HG03159 (cell line): Measurements from ENCODE around the gene DHH.

Experiments used
- ATAC-seq: cut with Tn5 transposase; IDR thresholded peaks from one replicate; pipeline ENCODE4 v1.9.1; 2021; ENCODE audit warnings: mild to moderate bottlenecking, moderate library complexity; ENCODE audit not compliant: unreplicated experiment

The DHH gene

DNA sequence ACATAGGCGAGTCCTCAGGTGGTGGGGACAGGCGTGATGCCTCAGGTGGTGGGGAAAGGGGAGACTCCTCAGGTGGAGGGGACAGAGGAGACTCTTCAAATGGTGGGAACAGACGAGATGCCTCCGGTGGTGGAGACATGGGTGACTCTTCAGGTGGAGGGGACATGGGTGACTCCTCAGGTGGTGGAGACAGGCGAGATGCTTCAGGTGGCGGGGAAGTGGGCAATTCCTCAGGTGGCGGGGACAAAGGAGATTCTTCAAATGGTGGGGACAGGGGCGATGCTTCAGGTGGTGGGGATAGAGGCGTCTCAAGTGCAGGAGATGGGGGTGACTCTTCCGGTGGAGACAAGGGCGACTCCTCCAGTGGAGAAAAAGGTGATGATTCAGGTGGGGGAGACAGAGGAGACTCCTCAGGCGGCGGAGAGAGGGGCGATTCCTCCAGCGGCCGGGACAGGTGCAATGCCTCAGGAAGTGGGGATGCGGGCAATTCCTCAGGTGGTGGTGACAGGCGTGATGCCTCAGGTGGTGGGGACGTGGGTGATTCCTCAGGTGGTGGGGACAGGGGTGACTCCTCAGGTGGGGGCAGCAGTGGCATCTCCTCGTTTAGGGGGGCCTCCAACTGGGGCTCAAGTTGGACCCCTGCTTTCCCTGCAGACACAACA is 42.7 kb downstream of the DHH start:
- ATAC-seq = no peak

DNA sequence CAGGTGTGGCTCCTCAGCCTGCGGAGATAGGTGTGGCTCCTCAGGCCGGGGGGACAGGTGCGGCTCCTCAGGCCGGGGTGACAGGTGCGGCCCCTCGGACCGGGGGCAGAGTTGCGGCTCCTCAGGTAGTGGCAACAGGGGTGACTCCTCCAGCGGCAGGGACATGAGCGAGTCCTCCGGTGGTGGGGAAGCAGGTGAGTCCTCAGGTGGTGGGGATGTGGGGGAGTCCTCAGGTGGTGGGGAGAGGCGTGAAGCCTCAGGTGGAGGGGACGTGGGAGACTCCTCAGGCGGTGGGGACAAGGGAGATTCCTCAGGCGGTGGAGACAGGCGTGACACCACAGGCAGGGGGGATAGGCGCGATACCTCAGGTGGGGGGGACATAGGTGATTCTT is 43.2 kb downstream of the DHH start:
- ATAC-seq = no peak

DNA sequence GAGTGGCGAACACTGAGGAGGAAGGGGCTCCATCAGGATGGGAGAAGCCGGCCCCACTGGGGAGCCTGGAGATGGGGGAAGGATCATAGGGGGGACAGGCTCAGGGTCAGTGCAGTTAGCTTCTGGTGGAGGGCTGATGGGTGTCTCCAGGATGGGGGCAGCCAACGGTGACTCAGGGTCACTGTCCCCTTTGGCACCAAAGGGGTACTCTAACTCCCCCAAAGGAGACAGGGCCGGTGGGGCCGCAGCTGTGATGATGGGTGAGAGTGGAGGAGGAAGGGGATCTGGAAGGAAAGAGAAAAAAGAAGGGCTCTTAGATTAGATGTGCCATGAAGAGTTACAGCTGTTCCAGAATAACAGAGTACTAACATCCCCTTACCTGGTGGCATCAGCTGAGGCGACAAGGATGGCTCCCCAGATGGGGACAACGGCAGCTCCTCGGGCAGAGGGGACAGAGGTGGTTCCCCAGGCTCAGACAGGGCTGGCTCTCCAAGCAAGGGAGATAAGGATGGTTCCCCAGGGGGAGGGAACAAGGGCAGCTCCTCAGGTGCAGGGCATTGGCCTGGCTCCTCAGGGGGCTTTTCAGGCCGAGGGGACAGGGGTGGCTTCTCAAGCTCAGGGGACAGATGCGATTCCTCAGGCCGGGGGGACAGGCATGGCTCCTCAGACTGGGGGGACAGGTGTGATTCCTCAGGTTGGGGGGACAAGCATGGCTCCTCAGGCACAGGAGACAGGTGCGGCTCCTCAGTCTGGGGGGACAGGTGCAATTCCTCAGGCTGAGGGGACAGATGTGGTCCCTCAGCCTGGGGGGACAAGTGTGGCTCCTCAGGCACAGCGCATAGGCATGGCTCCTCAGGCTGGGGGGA is 43.9 kb downstream of the DHH start:
- ATAC-seq = no peak

DNA sequence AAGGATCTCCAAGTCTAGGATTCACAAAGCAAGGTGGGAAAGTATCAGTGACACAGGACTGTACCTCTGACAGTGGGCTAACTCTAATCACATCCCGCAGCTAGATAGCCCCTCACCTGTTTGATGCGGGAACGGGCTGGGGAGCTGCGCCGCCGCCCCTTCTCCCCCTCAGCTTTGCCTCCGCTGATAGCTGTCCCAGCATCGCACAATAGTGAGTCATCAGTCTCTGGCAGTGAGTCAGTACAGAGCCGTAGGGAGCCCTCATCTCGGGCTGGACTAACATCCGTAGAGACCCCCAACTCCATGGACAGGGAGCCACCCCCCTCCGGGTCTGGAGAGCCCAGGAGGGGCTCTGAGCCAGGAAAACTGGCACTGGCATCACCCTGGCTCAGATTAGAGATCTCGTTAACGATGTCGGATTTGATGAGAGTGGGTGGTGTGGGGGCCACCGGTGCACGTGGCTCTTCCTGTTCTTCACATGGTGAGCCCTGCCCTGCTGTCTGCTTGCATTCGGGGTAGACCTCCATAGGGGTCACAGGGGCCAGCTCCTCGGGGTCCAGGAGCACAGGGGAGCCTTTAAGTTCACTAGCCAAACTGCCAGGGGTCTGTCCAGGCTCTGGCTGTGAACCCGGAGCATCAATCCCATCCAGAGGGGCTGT is 44.9 kb downstream of the DHH start:
- no peak for ATAC-seq

DNA sequence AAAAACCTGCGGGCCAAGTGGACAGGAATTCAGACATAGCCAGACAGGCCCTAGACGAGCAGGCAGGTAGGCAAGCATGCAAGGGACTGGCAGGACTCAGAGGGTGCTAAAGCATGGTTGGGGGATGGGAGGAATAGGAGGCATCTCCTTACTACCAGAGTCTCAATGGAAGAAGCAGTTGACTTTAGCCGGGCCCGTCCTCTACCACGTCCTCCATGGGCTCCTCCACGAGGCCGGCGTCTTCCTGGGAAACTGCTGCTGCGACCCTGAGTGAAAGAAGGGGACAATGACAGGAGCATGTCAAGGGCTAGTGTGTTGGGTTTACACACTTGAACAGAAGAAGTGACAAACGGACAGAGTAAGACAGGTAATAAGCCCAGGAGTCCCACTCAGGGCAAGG is 45.6 kb downstream of the DHH start:
- no peak for ATAC-seq

DNA sequence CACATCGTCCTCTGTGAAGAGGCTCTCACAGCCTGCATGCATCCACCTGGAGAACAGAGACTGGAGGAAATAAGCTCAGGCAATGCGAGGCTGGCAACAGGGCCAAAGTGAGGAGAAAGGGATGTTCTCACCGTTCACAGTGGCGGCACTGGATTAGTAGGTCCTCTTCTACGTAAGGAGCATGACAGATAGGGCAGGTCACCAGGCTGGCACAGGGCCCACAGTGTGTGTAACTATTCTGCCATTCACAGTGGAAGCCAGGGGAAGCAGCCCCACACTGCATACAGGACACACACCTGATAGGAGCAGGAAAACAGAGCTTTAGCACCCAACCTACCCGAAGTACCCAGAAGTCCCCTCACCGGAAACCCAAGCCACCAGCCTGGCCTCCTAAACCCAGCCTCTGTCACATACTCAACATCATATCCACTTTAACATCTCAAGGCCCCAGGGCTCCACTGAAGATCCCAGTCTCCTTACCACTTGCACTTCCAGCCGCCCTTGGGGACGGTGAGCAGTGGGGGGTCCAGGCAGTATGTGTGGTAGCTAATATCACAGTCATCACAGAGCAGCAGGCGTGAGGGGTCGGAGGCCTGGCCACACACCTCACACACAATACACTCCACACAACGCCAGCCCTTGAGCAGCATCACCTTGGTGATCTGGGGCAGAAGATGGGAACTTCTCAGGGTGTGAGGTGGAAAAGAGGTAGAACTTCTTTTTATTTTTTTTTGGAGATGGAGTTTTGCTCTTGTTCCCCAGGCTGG is 48.3 kb downstream of the DHH start:
- no peak for ATAC-seq

DNA sequence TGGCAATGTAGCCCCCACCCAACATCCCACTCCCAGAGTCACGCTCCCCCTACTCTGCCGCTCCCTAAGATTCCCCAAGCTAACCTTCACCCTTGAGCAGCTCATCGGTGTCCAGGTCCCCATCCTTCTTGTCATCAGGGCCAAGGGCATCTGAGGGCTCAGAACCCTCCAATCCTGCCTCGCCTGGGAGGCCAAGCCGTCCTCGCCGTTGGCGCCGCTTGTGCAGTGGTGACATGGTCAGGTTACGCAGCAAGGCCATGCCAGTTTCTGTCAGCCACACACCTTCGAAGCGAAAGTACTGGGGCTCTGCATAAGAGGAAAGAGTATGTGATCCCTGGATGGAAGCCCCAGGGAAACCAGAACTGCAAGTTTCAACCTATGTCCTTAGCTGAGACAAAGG is 49.9 kb downstream of the DHH start:
- no peak for ATAC-seq

DNA sequence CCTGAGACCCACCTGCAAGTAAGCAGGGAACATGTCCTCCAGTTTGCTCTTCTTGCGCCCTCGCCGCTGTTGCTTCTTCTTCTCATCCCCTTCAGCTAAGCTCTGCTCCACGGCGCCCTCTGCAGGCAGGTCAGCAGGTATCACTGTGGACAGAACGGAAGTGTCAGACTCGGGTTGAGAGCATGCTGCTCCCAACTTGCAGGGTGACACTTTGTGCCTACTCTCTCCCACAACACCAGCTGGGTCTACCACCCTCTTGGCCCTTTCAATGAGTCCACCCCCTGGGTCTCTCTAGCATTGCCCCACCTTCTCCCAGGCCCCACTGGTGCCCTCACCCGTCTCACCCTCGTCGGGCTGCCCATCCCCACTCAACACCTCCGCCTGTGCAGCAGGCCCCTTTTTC is 50.7 kb downstream of the DHH start:
- ATAC-seq = no peak

DNA sequence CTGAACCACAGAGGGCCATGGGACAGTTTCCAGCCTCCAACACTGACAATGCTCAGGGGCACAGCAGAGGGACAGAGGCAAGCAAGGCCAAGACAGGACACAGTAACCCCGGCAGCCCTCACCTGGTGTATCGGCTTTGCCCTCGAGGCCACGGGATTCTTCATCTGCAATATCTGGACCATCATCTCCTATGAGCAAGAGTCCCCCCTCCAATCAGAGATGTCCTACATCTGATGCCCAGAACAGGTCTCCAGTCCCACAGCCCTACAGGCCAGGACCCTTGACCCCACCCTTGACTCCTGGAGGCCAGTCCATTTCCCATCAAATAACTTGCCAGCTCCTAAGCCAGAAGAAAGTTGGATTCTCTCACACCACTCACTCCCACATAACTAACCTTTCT is 51.4 kb downstream of the DHH start:
- no peak for ATAC-seq

DNA sequence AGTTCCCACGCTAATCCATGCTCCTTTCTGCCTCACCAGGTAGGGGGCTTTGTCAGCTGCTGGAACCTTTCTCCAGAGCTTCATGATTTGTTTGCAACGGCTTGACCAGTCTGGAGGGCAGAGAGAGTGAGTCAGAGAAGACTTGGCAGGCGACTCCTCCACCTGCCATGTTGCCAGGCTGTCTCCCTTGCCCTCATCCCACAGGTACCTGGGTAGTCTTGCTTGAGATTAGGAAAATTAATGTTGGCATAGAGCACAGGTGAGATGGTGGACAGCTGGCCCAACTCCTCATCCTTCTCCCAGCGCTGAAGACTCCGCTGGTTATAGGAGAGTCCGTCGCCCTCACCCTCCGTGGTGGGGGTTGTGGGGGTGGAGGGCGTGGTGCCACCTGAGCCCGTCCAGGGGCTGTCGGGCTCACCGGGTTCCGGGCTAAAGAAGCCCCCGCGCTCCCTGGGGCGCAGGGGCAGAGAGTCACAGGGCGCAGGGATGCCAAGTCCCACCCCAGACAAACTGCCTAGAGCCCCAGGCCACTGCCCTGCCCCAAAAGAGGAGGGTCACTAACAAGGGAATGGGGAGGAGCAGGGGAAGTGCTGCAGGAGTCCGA is 52.6 kb downstream of the DHH start:
- ATAC-seq = no peak

DNA sequence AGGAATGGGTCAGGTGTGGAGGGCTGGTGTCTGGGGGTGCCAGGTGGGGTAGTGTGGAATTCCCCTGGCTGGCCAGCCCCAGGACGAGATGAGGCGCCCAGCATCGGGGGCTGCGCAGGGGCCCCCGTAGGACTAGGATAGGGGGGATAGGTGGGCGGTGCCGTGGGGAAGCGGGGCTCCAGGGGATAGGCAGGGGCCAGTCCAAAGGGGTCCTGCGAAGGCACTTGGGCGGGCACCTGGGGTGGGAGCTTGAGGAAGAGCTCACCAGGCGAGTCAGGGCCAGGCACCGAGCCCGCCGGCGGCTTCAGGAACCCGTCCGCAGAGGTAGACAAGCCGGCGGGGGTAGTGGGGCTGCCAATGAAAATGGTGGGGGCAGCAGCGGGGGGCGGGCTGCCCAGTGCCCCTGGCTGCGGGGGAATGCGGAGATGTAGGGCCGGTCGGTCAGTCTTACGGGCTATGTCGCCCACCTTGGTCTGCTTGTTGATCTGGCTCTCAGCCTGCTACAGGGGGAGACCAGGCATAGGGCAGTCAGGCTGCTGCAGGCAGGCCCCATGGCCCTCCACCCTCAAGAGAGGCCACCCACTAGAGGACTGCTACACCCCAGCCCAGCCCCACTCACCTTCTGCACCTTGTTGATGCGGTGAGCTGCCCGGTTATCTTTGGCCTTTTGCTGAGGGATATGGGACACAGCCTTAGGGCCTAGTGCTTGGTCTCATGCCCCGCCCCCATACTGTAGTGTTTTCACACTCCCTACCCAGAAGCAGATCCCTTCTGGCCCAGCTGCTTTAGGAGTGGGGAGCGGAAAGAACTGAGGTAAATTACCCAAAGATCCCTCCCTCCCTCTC is 53.3 kb downstream of the DHH start:
- no peak for ATAC-seq

DNA sequence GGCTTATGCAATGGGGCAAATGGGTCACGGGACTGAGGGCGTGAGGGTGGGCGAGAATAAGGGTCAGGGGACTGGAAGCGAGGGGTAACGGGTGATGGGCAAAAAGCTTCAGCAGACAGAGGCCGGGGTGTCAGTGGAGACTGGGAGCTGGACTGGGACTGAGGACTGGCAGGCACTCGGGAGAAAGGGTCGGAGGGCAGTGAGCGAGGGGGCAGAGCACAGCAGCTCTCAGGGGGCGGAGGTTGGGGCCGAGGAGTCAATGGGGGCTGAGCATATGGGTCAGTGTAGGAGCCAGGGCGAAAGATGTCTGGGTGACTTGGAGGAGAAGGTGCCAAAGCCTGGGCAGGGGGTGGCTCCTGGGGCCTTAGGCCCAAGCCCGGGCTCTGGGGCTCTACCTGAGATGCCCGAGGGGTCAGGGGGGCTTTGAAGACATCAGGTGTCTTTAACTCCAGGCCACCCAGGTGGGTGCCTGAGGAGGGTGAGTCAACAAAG is 54.2 kb downstream of the DHH start:
- ATAC-seq = no peak

DNA sequence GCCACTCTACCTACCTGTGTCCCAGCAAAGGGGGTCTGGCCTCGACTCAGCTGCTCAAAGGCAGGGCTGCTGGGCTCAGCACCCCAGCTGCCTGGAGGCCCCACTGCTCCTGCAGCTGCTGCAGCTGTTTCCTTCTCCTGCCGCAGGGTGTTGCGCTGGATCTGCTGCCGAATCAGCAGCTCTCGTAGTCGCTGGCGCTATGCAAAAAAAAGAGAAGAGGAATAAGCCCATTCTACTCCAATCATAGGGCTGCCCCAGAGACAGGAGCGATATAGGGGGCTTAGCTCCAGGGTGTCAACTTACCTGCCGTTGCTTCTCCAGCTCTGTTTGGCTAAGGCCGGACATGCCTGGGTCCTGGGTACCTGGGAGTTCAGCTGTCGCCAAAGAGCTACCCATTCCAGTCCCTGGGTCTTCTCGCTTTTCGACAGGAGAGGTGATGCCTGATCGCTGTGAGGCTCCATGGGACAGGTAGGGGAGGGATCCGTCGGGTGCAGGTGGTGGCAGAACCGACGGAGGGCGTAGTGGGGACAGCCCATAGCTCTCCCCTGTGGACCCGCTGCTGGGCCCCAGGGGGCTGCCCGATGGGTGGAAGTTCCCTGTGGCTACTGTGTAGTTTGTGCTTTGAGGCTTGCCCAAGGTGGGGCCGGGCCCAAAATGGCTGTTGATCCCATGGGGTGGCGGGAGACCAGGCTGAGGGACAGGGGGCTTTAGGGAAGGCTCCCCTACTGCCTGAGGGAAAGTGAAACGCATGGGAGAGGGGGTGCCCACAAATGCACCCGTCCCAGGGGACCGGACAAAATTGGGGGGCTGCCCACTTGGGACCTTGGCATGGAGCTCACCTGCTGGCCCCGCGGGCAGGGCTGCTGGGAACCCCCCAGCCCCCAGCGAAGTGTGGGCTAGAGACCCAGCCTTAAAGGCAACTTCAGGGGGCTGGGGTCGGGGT is 54.9 kb downstream of the DHH start:
- ATAC-seq = no peak

DNA sequence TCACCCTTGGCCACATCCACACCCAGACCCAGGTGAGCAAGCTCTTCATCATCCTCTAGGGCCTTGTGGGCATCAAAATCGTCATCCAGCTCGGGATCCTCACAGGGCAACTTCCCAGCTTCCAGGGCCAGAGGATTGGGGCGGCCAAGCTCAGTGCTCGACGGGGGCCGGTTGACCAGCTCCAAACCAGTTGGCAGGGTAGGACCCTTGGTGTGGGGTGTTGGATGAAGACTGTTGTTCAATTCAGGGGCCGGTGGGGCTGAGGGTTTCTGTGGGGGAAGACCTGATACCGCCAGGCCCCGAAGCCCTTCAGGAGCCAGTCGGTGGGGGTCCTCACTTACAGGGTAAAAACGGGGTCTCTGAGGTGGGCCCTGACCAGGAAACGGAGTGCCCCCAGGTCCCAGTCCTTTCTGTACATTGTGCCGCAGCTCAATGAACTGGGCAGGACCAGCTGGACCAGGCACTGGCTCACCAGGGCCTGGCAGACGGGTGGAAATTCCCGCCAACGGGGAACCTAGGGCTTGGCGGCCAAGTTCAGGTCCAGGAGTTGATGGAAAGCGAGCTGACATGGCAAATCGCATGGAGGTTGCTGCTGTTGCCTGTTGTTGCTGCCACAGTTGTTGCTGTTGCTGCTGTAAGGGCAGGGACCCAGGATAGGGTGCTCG is 56.2 kb downstream of the DHH start:
- no peak for ATAC-seq

DNA sequence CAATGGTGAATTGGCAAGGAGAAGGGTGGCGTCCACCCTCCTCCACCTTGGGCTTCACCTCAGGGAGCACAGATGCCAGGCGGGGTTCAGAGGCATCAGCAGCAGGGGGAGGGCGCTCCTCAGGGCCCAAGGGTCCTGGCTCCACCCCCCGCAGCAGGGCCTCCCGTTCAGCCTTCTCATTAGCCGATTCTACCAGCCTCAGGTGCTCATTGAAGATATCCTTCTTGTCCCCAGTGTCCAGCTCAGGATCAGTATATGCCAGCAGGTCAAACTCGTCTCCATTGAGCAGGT is 56.7 kb downstream of the DHH start:
- ATAC-seq = no peak

DNA sequence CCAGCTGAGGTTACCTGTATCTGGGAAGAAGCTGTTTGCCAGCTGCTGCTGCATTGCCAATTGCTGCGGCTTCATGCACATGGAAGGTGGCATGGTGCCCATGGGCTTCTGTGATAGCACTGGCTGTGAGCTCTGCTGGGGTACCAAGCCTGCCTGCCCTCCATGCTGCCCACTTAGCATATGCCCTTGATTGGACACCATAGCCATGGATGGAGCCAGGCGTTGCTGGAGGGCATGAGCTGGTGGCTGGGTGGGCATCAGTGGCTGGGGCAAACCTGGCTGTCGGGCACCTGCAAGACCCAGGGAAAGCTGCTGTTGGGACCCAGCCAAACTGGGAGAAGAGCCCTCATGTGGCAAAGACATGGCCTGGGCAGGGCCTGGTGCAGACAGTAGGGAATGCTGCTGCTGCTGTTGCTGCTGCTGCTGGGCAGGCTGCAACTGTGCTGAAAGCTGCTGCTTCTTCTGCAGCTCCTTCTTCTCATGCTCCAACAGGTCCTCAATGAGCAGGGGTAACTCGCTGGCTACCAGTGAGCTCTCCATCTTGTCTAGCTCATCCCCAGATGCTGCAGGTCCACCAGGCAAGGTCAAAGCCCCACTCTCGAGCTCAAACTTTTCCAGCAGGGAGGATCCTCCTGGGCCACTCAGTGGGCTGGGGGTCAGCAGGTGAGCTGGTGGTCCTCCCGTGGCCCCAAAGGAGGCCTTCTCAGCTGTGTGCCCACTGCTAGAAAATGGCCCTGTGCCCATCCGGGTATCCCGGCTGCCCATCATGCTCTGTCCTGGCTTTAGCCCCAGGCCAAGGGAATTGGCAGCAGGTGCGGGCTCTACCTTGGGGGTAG is 57.3 kb downstream of the DHH start:
- no peak for ATAC-seq
